Suppressor macrophage treated with lipopolysaccharide for 4 hours (primary cell): ENCODE measurements around the gene EMP3.
"Not testable (repeated sequence)": the region's sequence is repeated elsewhere in the genome, so short reads cannot be mapped to it uniquely, and the experiment has no call there.

Experiments
- DNase-seq: peaks from one replicate; pipeline ENCODE4 v3.0.0-alpha.2; 2020

EMP3 gene

DNA sequence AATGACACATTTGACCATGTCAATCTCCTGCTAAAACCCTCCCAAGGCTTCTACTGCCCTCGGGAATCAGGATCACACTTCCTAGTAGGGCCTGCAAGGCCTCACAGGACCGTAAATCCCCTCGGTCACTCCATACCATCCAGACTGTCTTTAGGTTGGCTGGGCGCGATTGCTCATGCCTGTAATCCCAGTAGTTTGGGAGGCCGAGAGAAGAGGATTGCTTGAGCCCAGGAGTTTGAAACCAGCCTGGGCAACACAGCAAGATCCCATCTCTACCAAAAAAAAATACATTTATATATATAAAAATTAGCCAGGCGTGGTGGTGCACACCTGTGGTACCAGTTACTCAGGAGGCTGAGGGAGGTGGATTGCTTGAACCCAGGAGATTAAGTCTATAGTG is 23.4 kb downstream of the EMP3 start:
- no peak for DNase-seq

DNA sequence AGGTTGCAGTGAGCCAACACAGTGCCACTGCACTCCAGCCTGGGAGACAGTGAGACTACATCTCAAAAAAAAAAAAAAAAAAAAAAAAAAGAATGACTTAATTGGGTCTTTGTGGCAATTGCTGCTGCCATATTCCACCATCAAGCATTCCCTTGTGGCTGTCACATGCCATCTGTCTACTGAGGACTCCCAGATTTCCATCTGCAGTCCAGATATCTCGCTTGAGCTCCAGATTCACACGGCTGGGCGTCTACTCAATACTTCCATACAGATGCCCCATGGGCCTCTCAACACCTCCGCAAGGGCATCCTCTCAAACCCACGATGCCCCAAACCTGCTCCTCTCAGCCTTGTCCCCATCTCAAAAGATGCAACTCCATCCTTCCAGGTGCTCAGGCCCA is 25.5 kb downstream of the EMP3 start:
- DNase-seq: no peak

DNA sequence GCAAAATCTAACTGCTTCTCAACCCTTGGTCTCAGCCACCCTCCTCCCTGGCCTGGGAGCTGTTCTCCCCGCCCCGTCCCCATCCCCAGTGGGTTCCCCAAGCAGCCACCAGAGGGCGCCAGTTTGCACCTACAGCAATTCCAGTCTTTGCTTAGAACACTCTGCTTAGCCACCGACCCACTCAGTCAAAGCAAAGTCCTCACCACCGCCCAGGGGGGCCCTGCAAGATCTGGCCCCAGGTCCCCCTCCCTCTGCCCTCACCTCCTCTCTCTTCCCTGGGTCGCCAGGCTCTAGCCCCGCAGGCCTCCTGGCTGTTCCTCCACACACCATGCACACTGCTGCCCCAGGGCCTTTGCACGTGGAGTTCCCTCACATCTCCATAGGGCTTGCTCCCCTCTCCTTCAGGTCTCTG is 26.0 kb downstream of the EMP3 start:
- DNase-seq: peak; percentile 83

DNA sequence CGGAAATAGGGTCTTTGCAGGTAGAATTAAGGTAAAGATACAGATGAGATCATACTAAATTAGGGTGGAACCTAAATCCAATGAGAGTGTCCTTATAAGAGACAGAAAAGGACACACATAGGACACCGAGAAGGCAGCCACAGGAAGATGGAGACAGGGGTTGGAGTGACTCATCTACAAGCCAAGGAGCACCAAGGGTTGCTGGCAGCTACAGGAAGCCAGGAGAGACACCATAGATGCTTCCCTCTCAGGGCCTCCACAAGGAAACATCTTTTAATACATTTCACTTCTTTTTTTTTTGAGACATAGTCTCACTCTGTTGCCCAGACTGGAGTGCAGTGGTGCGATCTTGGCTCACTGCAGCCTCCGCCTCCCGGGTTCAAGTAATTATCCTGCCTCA is 28.3 kb downstream of the EMP3 start:
- DNase-seq: no peak

DNA sequence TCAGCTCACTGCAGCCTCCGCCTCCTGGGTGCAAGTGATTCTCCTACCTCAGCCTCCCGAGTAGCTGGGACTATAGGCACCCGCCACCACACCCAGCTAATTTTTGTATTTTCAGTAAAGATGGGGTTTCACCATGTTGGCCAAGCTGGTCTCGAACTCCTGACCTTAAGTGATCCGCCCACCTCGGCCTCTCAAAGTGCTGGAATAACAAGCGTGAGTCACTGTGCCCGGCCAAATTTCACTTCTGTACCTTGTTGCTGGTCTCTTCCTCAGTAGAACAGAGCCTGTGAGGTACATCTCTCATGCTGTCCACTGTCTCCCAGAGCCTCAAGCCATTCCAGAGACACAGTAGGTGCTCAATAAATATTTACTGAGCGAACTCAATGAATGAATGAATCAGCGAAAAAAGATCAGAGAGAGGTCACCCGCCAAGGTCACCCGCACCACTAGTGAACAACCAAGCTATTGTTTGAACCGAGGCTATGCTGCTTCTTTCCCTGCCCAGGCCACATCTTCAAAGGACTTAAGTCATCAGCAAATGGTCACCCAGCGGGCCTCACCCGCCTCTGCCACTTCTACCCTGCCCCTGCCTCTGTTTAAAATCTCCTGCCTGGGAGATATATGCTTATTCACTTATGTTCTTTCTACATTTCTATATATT is 29.1 kb downstream of the EMP3 start:
- DNase-seq: no peak

DNA sequence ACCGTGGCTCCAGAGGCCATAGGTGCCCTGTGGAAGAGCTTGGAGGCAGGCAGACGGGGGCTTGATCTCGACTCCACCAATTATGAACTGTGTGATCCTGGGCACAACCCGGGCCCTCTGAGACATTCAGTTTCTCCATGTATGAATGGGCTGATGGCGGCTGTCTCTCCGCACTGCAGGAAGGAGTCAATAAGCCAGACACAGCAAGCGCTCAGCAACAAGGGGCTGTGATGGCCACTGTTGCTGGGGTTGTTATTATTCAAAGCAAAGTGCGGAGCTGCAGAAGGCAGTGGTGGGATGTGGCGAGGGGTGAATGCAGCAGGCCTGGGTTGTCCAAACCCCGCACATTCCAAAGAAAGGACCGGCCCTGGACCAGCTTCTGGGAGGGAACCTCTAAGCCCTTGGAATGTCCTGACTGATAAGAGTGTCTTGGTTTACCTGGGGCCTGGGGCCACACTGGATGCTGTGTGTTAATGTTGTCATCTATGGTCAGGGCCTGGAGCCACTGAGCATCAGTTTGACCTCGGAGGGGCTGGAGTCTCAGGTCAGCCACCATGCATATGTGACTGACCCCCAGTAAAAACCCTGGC is 30.1 kb downstream of the EMP3 start:
- no peak for DNase-seq

DNA sequence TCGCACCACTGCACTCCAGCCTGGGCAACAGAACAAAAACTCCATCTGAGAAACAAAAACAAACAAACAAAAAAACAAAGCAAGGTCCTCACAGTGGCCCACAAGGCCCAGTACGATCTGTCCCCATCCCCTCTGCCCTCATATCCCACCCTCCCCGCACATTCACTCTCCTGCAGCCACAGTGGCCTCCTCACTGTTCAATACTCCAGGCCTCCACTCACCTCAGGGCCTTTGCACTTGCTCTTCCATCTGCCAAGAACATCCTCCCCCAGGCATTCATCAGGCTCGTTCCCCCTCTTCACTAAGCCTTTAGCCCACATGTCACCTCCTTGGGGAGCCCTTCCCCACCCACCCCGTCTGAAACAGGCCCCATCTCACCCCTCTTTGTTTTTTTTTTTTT is 33.8 kb downstream of the EMP3 start:
- DNase-seq: no peak

DNA sequence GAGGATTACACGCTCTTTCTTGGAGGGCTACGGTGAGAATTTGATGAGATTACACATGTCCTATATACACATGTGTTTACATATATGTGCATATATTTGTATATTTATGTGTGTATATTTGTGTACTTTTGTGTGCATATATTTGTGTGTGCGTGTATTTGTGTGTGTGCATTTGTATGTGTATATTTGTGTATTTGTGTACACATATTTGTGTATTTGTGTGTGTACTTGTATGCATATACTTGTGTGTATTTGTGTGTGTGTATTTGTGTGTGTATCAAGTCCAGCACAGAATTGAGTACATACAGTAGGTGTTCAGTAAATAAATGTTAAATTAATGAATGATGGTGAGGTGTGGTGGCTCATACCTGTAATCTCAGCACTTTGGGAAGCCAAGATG is 36.6 kb downstream of the EMP3 start:
- DNase-seq: no peak

DNA sequence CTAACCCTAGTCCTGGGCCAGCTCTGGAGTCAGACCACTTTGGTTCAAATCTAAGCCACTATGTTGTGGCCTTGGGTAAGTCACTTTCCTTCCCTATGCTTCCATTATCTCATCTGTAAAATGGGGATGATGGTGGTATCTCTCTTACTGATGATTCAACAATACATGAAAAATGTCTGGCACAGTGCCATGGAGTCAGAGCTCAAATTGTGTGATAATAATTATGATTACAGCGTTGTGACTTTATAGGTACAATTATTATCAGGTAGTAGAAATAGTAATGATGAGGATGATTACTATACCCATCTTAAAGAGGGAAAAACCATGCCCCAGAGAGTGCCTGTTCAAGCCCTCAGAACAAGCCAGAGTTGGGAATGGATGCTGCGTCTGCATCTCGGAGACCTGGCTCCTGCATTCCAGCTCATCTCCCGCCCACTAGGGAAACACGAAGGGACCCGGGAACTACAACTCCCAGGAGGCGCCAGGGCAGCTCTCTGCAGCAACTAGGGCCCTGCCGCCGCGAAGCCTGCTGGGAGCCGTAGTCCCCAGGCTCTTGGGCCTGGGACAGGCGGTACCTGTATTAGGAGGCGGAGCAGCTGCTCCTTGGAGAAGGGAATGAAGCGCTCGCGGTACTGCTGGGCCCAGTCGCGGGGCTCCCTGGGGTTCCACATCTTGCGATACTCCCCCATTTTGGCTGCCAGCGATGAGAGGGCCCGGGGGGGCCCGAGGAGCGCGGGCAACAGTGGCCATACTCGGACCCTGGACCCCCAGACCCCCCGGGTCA is 37.6 kb downstream of the EMP3 start:
- DNase-seq: peak; percentile 94

DNA sequence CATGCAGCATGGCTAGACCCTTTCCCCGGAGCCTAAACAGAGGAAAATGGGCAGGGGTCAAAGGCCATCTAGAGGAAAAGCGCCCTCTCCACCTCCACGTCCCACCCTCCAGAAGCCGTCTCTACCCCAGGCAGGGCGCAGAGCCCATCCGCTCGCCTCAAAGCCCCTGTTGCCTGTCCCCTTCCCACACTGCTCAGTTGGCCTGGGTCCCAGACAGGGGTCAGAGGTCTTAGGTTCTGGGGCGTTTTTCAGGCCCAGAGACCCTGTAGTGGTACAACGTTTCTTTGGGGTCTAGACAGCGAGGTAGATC is 38.1 kb downstream of the EMP3 start:
- DNase-seq: no peak

DNA sequence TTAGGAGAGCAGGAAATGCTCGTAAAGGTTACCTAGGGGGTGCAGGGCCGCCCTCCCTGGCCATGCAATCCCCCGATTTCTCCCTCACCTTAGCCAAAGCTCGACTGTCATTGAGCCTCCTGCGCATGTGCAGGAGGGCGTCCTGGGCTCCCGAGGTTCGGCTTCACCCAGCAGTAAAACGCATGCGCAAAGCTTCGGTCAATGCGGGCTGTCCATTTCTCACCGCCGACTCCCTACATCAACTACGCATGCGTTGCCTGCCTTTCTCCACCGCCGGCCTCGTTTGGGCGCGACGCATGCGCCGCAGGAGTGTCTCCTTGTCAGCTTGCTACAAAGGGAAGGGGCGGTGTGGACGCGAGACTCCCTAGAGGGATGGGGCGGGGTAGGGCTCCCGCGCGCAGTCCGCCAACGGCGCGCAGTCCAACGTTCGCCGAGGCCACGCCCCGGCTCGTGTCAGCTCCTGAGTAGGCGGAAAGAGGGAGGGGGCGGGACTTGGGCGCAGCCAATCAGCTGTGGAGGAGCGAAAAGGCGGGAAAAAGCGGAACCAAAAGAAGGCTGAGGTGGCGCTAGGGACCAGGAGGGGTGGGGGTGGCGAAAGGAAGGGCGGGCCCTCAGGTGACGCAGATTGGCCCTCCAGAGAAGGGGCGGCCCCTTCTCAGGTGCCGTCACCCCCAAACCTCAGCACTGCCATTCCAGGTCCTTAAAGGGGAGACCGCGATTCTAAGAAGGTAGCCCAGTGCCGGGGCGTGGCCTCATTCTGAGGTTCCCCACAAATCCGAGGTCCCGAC is 38.7 kb downstream of the EMP3 start, which contains the start of the genes SYNGR4 and TMEM143:
Gene SYNGR4 (plus strand): TSS at position 558 of the 788 bp plus-strand sequence. CDS start 1,476 bp downstream, outside the sequence.
Gene TMEM143 (minus strand): TSS at position 131 of the 788 bp plus-strand sequence. CDS start 20 bp downstream, at position 111.
- DNase-seq: peak; percentile 100

DNA sequence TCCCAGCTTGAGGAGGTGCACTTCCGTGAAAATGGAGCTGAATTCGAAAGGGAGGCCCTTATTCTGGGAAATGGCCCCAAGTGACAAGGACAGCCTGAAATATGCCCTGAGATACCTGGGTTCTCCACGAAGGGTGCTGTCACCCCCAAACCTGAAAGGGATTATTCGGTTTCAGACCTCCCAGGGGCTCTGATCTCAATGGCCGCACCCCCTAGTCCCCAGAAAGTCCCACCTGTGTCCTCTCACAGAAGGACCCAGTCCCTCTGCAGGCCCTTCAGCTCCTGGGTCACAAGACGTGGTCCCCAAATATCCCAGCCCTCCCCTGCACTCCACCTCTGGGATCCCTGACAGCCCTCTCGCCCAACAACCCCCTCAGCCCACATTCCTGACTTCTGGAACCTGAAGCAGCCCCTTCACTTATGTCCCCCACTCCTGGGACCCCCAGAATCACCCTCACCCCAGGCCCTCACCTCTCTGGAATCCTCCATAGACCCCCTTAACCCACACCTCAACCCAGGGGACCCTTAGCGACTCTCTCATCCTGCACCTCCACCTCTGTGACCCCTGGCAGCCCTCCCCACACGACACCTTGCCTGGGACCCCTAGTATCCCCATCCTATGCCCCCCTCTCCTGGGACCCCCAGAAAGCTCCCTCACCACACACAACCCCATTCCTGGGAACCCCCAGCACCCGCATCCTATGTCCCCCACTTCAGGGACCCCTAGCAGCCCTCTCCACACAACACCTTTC is 39.4 kb downstream of the EMP3 start:
- no peak for DNase-seq

DNA sequence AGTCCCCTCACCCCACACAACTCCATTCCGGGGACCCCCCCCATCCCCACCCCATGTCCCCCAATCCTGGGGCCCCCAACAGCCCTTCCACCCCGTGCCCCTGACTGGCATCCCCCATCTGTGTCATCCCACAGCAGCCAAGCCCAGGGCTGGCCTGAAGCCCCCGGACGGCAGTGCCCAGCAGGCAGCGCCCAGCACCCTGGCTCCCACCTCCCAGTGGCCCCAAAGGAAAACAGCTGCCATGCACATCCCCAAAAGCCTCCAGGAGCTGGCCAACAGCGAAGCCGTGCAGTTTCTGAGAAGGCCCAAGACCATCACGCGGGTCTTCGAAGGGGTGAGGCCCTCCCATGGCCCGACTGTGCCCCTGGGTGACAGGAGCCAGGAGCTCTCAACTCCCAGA is 40.2 kb downstream of the EMP3 start:
- DNase-seq: no peak

DNA sequence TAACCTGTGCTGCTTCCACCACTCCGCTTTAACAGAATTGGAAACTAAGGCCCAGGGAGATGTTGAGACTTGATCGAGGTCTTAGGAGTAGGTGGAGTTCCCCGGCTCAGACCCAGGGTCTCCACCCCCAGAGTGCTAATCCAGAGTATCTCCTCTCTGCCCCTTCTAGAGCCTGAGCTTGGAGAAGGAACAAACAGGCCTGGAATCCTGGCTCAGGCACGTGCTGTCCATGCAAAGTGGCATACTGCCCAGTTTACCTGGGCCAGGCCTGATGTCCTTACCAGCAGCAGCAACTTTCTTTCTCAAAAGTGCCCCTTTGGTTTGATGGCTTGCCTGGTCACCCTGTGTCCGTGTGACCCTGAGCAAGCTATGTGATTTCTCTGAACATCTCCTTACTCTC is 42.5 kb downstream of the EMP3 start:
- no peak for DNase-seq

DNA sequence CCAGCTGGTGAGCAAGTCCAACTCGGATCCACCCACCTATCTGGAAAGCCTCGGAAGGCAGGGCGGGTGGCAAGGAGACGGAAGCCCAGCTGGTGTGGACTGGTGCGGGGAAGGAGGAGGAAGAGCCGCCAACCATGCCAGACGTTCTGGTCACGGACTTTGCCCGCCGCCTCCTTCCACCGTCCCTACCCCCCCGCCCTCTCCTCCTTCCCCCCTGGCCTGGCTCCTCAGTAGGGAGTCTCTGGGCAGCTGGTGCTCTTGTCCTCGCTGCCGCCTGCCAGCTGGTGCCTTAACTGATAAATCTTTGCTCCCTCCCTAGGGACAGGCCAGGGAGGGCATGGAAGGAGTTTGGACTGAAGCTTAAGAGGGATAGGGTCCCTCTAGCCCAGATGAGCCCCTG is 43.6 kb downstream of the EMP3 start:
- no peak for DNase-seq

DNA sequence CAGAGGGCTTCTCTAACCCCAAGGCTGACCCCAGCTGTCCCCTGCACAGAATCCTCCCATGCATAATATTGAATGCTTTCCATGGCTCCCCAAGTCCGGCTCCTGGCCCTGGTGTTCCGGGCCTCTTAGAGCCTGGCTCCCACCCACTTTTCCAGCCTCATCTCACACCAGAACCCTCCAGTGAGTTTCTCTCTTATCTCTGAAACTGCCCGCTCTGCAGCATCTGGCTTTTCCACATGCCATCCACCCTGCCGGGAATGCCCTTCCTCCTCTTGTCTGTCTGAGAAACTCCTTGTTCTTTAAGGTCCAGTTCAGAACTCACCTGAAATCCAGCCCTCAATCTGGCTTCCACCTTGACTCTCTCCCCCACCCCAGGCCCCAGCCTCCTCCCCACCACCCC is 45.6 kb downstream of the EMP3 start:
- DNase-seq: no peak

DNA sequence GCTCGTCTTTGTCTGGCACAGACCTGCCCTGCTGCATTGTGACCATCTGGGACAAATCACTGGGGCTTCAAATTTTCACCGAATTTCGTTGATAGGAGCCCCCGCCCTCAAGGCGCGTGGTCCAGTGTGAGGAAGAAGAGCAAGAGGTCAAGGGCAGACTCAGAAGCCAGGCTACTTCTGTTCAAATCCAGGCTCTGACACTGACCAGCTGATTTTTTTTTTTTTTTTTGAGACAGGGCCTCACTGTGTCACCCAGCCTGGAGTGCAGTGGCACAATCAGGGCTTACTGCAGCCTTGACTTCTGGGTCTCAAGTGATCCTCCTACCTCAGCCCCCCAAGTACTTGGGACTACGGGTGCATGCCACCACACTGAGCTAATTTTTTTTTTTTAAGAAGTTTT is 46.0 kb downstream of the EMP3 start:
- DNase-seq: no peak

DNA sequence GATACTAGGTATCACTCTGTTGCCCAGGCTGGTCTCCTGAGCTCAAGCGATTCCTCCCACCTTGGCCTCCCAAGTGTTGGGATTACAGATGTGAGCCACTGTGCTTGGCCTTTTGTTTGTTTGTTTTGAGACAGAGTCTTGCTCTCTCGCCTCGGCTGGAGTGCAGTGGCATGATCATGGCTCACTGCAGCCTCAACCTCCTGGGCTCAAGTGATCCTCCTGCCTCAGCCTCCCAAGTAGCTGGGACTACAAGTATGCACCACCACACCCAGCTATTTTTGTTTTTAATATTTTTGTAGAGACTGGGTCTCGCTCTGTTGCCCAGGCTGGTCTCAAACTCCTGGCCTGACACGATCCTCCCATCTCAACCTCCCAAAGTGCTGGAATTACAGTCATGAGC is 46.4 kb downstream of the EMP3 start:
- DNase-seq: not testable (repeated sequence)

DNA sequence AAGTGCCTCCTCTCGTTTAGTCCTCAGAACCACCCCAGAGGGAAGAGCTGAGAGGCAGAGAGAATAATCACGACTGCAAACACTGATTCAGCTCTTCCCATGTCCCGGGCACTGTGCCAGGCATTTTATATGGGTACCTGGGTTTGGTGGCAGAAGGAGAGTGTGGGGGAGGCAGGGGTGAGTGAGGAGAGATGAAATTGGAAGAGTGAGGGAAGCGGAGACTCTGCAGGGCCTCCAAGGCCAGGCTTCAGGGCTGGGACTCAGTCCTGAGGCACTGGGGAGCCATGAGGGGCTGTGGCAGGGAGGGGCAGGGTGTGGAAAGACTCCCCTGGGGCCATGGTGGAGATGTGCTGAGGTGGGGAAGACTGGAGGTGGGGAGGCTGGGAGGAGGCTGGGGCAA is 47.6 kb downstream of the EMP3 start:
- no peak for DNase-seq

DNA sequence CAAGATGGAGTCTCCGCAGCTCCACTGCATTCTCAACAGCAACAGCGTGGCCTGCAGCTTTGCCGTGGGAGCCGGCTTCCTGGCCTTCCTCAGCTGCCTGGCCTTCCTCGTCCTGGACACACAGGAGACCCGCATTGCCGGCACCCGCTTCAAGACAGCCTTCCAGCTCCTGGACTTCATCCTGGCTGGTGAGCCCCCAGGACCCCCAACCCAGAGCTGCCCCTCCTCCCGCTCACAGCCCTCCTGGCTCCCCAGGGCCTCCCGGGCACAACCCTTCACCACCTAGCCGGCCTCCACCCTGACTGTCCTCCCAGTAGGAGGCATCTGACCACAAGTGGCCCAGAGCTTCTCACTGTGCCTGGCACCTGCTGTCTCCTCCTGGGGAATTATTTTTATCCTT is 48.2 kb downstream of the EMP3 start:
- no peak for DNase-seq

DNA sequence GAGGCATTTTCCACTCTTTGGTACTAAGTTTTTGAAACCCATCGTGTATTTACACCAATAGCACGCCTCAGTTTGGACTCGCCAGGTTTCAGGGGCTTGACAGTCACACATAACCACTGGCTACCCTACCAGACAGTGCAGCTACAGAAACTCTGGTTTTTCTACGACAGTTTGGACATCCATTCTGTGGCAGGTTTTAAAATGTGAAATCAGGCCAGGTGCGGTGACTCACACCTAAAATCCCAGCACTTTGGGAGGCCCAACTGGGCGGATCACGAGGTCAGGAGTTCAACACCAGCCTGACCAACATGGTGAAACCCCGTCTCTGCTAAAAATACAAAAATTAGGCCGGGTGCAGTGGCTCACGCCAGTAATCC is 52.8 kb downstream of the EMP3 start:
- no peak for DNase-seq

DNA sequence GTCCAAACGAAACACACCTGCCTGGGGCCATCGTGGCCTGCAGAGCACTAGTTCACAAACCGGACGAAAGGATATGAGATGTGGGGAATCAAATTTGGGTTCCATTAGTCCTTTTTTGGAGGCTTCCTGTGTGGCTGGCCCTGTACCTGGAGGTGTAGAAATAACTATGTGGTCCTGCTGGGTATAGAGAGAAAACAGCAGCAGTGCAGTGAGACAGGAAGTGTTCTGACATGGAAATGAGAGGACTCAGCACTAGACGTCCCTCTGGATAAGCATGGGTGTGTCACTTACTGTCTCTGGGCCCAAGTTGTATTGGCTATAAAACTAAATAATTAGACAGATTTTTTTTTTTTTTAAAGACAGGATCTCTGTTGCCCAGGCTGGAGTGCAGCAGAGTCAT is 53.7 kb downstream of the EMP3 start:
- no peak for DNase-seq
